Activated T-cell treated with anti-CD3 and anti-CD28 coated beads, Interleukin-2, amount 50 U/mL, for 24 hours (primary cell): ENCODE results near the gene EMX1.
A peak's percentile ranks its signal among the peaks of the same experiment; 100 is the strongest.

Experiments
- DNase-seq: peaks from one replicate; pipeline ENCODE4 v3.0.0-alpha.2; 2020
- H3K27ac Mint-ChIP-seq: 2 replicates; pipeline ENCODE4 v1.8.0; 2020; ENCODE audit warnings: mild to moderate bottlenecking, mixed read lengths
- H3K27me3 Mint-ChIP-seq: 2 replicates; pipeline ENCODE4 v1.8.0; 2020; ENCODE audit warnings: mixed read lengths
- H3K36me3 Mint-ChIP-seq: 2 replicates; pipeline ENCODE4 v1.8.0; 2020; ENCODE audit warnings: low read depth, mixed read lengths
- H3K4me1 Mint-ChIP-seq: 2 replicates; pipeline ENCODE4 v1.8.0; 2020; ENCODE audit warnings: low read depth, mixed read lengths
- H3K4me3 Mint-ChIP-seq: 2 replicates; pipeline ENCODE4 v1.8.0; 2020; ENCODE audit warnings: mild to moderate bottlenecking, moderate library complexity, mixed read lengths
- H3K9me3 Mint-ChIP-seq: 2 replicates; pipeline ENCODE4 v1.8.0; 2020; ENCODE audit warnings: mixed read lengths

The EMX1 gene

DNA sequence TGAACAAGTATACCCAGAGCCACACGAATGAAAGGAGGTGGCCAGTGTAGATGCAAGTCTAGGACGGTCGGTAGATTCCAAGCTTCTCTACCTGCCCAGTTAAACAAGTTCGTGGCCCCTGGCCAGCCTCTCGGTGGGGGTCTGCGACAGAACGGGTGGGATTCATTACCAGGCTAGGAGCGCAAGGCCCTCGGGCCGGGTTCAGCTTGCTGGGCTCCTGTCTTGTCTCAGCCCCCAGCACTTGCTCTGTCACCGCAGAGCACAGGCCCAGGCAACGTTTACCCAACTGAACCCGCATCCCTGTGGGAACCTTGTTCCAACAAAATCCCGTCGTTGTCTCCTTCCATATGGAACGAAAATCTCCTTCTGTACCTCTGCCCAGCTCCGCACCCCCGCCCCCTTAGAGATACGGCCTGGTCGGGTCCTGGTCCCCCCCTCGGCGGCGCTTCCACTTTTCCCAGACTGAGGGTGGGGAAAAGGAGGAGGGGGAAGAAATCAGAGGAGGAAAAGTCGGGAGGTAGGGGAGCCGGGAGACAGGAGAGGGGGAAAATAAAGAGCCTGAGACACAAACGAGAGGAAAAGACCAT is 1.9 kb upstream of the EMX1 start:
- Mint-ChIP-seq H3K36me3 (no peaks in the 10 kb centered on the region), H3K4me3 (peak overlapping the region; percentile 15), H3K27ac (no peak overlapping the region), H3K9me3 (no peaks in the 10 kb centered on the region), H3K27me3 (peaks cover 85% of the 10 kb centered on the region), H3K4me1 (peaks cover 39% of the 10 kb centered on the region)
- no peak for DNase-seq

- H3K4me3 Mint-ChIP-seq: peak overlapping the region; percentile 70
- DNase-seq: peak; percentile 73
- no peak overlapping the region for H3K27ac Mint-ChIP-seq
- no peaks in the 10 kb centered on the region for H3K9me3 Mint-ChIP-seq
- no peaks in the 10 kb centered on the region for H3K36me3 Mint-ChIP-seq
- peaks cover 85% of the 10 kb centered on the region for H3K27me3 Mint-ChIP-seq
- H3K4me1 Mint-ChIP-seq: peaks cover 40% of the 10 kb centered on the region
Observed at GRCh38 chr2:72915907-72916742, 1.2 kb upstream of the EMX1 start.

DNA sequence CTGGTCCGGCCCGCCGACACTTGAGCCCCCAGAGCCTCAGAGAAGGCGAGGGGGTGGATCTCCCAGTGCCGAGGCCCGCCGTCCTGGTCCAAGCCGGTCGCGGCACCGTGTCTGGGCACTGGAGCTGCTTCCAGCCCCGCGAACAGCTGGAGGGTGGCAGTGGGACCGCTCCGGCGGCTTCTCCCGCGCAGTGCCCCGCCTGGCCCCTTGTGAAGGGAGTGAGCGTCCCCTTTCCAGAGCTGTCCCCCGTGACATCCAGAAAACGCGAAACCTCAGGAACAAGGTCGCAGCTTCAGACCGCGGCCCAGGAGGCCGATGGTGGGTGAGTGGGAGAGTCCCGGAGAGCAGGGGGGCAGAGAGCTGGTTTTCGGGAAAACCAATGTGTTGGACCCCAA is 579 bp upstream of the EMX1 start:
- H3K4me3 Mint-ChIP-seq: peak overlapping the region; percentile 70
- H3K36me3 Mint-ChIP-seq: no peaks in the 10 kb centered on the region
- H3K4me1 Mint-ChIP-seq: peaks cover 40% of the 10 kb centered on the region
- peaks cover 85% of the 10 kb centered on the region for H3K27me3 Mint-ChIP-seq
- peak; percentile 54 for DNase-seq
- no peak overlapping the region for H3K27ac Mint-ChIP-seq
- H3K9me3 Mint-ChIP-seq: no peaks in the 10 kb centered on the region

DNA sequence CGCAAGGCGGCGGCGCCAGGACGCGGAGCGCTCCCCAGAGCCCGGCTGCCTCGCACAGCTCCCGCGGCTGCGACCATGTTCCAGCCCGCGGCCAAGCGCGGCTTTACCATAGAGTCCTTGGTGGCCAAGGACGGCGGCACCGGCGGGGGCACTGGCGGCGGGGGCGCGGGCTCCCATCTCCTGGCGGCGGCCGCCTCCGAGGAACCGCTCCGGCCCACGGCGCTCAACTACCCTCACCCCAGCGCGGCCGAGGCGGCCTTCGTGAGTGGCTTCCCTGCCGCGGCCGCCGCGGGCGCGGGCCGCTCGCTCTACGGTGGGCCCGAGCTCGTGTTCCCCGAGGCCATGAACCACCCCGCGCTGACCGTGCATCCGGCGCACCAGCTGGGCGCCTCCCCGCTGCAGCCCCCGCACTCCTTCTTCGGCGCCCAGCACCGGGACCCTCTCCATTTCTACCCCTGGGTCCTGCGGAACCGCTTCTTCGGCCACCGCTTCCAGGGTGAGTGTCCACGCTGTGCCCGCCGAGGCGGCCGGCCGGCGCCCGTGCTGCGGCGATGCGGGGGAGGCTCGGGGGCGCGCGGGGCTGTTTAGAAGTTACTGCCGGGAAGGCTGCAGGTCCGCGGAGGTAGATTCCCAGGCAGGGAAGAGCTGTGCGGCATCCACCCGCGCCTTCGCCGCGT is 696 bp downstream of the EMX1 start:
- peaks cover 87% of the 10 kb centered on the region for H3K27me3 Mint-ChIP-seq
- no peak overlapping the region for H3K27ac Mint-ChIP-seq
- H3K36me3 Mint-ChIP-seq: no peaks in the 10 kb centered on the region
- no peak overlapping the region for H3K4me3 Mint-ChIP-seq
- no peaks in the 10 kb centered on the region for H3K9me3 Mint-ChIP-seq
- peaks cover 40% of the 10 kb centered on the region for H3K4me1 Mint-ChIP-seq
- peak; percentile 60 for DNase-seq

- peaks cover 83% of the 10 kb centered on the region for H3K27me3 Mint-ChIP-seq
- H3K27ac Mint-ChIP-seq: no peak overlapping the region
- DNase-seq: no peak
- H3K4me3 Mint-ChIP-seq: peak overlapping the region; percentile 64
- H3K36me3 Mint-ChIP-seq: no peaks in the 10 kb centered on the region
- no peaks in the 10 kb centered on the region for H3K9me3 Mint-ChIP-seq
- peaks cover 45% of the 10 kb centered on the region for H3K4me1 Mint-ChIP-seq
Observed at GRCh38 chr2:72919414-72920317, 2.3 kb downstream of the EMX1 start.

GRCh38 chr2:72920318-72921087 is 3.2 kb downstream of the EMX1 start:
- Mint-ChIP-seq H3K36me3 (no peaks in the 10 kb centered on the region), H3K4me1 (peaks cover 37% of the 10 kb centered on the region), H3K27ac (no peak overlapping the region), H3K4me3 (peak overlapping the region; percentile 64), H3K9me3 (no peaks in the 10 kb centered on the region), H3K27me3 (peaks cover 83% of the 10 kb centered on the region)
- DNase-seq: peak; percentile 61

DNA sequence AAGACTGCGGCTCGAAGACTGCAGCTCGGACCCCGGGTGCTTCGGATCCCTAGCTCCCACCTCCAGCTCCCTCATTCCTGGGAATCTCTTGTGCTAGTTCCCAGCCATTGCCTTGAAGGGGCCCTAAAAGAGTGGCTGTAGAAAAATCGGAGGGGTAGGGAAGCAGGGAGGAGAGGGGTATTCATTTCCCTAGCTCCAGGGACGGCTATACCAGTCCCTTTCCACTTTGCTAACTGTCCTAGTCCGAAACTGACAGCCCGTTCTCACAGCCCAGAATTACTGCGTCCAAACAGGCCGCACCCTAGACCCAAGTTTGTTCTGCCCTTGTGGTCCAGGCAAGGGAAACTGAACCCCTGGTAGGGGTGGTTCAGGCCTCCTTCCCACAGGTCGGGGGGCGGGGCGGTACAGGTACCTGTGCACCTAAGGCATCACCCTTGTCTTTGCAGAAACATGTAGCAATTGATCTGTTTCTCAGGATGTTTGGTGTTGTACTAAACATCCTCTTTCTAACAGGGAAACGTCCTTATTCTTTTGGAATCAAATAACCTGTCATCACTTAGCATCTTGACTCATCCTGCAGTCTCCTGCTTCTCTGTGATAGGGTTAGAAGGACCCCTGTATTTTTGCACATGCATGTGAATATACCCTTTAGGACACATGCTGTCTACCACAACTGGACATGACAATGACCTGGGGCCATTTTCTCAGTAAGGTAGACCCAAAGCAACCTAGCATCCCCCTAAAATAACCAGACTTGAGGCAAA is 4.0 kb downstream of the EMX1 start:
- H3K27ac Mint-ChIP-seq: no peak overlapping the region
- no peaks in the 10 kb centered on the region for H3K9me3 Mint-ChIP-seq
- H3K4me1 Mint-ChIP-seq: peaks cover 33% of the 10 kb centered on the region
- H3K4me3 Mint-ChIP-seq: no peak overlapping the region
- no peaks in the 10 kb centered on the region for H3K36me3 Mint-ChIP-seq
- no peak for DNase-seq
- peaks cover 80% of the 10 kb centered on the region for H3K27me3 Mint-ChIP-seq

- Mint-ChIP-seq H3K9me3 (no peaks in the 10 kb centered on the region), H3K36me3 (no peaks in the 10 kb centered on the region), H3K27ac (no peak overlapping the region), H3K27me3 (peaks cover 74% of the 10 kb centered on the region), H3K4me1 (peaks cover 28% of the 10 kb centered on the region), H3K4me3 (no peak overlapping the region)
- DNase-seq: no peak
Observed at GRCh38 chr2:72921853-72922252, 4.5 kb downstream of the EMX1 start.

DNA sequence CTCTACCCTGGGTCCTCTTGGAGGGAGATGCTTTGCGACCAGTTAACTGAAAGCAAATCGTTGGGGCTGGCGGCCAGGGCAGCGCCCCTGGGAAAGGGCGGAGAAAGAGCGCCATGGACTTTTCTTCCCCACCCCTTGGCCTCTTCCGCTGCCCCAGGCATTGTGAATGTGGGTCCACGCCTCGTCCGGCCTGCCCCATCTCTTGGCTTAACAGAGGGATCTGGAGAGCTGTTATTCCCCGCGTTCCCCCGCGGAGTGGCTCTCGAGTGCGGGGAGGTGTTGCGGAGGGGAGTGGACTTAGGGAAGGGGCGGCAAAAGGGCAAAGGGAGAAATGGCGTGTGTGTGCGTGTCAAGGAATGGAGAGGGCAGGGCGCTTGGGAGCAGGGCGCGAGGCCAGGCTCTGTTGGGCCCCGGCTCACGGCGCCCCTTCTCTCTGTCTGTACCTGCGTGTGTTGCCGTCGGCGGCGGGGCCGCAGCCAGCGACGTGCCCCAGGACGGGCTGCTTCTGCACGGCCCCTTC is 6.6 kb downstream of the EMX1 start:
- Mint-ChIP-seq H3K36me3 (no peaks in the 10 kb centered on the region), H3K27me3 (peaks cover 65% of the 10 kb centered on the region), H3K9me3 (no peaks in the 10 kb centered on the region), H3K4me1 (peaks cover 20% of the 10 kb centered on the region), H3K4me3 (no peak overlapping the region), H3K27ac (no peak overlapping the region)
- DNase-seq: no peak

DNA sequence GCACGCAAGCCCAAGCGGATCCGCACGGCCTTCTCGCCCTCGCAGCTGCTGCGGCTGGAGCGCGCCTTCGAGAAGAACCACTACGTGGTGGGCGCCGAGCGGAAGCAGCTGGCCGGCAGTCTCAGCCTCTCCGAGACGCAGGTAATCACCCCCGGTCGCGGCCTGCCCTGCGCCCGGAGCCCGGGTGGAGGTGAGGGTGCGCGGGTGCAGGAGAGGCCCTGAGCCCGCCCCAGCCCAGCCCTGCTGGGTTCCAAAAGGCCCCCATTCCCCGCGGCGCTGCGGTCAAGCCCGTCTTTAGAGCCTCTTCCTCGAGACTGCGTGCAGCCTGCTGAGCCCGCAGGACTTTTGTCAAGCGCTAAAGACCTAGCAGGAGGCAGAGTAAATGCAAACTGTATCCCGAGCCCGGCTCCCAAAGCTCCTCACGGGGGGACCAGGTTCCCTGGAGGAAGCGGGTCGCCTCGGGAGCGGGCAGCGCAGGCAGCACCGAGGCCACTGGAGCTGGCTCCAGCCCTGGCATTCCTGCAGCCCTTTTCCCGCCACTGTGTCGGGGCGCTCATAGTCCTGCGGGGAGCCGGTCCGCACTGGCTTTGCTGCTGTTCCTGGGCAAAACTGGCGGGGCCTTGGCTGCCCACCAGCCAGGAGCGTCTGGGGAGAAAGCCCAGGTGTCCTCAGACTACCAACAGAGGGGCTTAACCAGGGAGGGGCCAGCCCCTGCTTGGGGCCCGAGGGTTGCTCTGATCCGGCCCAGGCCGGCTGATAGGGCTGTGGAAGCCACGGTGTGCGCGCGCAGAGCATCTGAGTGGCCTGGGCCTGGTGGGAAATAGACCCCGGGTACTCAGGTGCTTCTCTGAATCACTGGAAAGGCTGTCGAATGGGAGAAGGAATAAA is 7.3 kb downstream of the EMX1 start:
- Mint-ChIP-seq H3K27me3 (peaks cover 58% of the 10 kb centered on the region), H3K4me3 (no peak overlapping the region), H3K27ac (no peak overlapping the region), H3K4me1 (peaks cover 14% of the 10 kb centered on the region), H3K36me3 (no peaks in the 10 kb centered on the region), H3K9me3 (no peaks in the 10 kb centered on the region)
- no peak for DNase-seq

DNA sequence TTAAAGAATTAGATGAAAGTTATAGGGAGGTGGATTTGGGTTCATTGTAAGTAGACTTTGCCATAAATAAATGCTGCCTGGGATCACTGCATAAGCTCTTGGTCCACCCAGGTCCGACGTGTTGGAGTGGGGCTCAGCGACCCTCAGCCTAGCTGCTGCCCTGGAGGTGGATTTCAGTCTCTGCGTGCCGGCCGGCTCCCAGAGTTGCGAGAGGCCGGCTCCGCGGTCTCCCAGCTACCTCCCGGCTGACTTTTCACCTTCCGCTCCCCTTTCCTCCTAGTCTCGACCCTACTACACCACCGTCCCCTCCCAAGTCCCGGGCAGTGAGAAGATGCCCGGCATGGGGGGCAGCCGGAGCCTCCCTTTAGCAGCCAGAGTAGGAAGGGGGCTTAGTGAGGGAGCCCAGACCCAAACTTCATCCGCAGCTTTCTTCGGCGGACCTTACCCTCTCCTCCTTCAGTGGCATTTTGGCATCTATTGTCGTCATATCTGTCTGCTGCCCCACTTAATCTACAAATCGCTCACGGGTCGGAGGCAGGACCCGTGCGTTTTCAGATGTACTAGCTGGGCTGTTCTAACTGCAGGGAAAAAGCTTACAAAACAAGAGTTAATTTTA is 8.1 kb downstream of the EMX1 start:
- Mint-ChIP-seq H3K4me3 (no peak overlapping the region), H3K4me1 (peaks cover 7% of the 10 kb centered on the region), H3K36me3 (no peaks in the 10 kb centered on the region), H3K9me3 (no peaks in the 10 kb centered on the region), H3K27ac (no peak overlapping the region), H3K27me3 (peaks cover 49% of the 10 kb centered on the region)
- DNase-seq: no peak

DNA sequence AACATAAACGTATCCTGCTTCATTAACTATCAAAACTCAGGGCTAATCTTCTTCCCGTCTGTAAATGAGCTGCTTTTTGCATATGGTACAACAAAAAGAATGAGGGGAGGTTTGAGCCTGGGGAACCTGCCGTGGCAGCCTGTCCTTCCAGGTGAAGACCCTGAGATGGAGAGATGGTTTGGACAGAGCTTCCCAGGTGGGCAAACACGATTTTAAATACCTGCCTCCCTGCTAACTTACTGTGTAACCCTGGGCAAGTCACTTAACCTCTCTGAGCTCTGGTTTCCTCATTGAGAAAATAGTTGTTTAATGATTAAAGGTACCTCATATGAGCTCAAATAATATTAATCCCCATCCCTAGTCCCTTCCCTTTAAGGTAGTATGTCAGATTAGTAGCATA is 9.0 kb downstream of the EMX1 start:
- H3K27me3 Mint-ChIP-seq: peaks cover 40% of the 10 kb centered on the region

More for the DNA sequence above, 9.0 kb downstream of the EMX1 start:
- H3K27ac Mint-ChIP-seq: no peak overlapping the region
- no peak for DNase-seq
- H3K9me3 Mint-ChIP-seq: no peaks in the 10 kb centered on the region
- H3K36me3 Mint-ChIP-seq: no peaks in the 10 kb centered on the region
- H3K4me1 Mint-ChIP-seq: peaks cover 6% of the 10 kb centered on the region
- H3K4me3 Mint-ChIP-seq: no peak overlapping the region
